Measurements from ENCODE around the gene TSPAN9.

TSPAN9 gene

DNA sequence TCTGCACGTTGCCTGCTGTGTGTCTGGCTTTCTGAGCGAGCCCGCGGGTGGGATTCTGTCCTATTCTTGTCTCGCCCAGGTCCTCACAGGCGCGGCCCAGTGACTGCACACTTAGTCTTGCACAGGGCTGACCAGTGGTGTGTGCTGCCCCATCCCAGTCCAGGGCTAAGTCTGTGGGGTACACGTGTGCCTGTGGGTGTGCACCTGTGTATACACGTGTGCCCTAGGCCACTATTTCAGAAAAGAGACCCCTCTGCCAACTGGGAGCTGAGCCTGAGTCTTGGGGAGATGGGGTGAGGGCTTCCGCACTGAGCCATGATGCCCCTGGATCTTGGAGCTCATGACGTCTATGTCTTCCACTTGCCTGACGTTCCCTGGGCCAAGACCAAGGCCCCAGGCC, 228.3 kb downstream of the TSPAN9 start:
- no peak for FAIRE-seq

DNA sequence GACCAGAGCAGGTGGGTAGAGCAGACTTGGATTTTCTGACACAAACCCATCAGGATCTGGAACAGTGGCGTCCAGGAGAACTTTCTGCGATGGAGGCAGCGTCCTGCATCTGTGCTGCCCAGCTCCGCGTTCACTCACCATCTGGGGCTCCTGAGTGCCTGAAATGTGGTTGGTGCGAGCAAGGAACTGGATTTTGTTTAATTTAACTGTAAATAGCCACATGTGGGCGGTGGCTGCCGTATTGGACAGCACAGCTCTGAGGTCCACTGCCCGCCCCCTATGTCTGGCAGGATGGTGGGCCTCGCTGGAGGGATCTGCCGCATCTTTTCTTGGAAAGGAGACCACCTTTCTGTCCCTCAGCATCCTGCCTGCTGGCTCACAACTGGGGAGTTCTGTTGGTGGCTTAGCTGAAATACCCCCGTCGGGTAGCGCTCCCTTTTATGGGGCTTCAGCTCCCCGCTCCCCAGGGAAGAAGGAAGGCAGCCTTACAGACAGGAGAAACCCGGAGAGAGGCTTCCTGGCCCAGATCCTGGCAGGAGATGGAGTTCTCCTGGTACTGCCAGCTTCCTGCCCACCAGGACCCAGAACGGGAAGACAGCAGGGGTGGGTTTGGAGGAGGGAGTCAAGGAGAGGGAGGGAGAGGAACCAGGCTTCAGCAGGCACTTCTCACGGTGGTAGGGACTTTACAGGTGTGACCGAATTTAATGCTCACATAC, 228.9 kb downstream of the TSPAN9 start:
- no peak for FAIRE-seq

DNA sequence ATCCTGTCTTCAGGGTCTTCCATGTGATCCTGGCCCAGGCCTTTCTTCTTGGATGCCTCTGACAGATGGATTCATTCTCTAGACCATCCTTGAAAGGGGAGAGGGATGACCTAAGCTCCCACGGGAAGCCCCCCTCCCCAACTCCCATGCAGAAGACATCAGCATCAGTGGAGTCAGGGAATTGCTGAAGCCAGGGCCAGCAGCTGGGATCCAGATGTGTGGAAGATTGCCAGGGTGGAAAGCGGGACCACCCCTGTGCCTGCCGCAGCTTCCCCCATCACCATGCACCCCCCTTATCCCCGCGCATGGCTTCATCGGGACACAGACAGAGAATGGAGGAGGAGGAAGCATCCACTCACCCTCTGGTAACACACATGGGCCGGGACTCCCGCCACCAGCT, 230.2 kb downstream of the TSPAN9 start:
- no peak for FAIRE-seq

DNA sequence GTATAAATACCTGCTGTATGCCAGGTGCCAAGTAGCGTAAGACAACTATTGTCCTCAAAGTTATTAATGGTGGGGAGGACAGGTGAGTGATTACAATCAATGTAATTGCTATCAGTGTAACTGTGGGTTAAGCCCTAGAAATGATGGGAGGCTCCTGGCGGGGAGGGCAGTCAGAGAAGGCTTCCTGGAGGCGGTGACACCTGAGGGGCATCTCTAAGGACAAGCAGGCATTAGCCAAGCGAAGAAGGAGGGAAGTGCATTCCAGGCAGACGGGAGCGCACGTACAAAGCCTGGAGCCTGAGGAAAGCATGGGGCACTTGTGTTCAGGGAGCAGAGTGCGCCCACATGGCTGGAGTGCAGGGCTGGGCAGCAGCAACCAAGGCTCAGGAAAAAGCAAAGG, 230.9 kb downstream of the TSPAN9 start:
- FAIRE-seq = no peak

DNA sequence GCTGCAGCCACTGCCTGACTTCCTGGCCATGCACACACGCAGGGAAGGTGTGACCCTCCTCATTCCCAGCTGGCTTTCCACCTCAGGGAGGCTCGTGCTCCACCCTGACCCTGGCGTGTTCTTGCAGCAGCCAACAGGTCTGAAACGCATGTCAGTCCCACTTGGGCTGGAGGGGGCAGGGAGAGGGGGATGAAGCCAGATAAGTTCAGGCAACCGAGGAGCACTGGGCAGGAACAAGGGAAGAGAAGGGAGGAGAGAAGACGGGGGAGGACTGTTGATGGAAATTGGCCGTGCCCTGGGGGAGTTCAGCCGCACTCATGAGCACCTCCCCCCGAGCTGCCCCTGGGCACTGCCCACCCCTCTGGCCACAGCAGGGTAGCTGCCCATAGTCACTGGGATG, 231.4 kb downstream of the TSPAN9 start:
- no peak for FAIRE-seq

DNA sequence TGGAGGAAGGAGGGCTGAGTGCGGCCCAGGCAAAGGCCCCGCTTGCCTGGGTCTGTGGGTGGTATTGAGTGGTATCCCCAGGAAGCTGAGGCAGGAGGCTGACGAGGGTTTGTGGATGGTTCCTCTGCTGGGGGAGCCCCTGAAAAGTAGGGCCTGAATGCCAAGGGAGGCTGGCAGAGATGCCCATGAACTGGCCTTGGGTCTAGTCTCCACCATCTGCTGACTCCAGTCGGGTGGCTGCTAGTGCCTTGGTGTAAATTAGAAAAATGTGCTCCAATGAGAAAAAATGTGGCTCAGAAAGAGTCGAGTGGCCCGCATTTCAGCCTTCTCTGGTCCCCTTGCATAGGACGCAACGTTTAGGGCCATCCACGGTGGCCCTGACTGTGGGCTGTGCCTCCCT, 232.6 kb downstream of the TSPAN9 start:
- FAIRE-seq = no peak

DNA sequence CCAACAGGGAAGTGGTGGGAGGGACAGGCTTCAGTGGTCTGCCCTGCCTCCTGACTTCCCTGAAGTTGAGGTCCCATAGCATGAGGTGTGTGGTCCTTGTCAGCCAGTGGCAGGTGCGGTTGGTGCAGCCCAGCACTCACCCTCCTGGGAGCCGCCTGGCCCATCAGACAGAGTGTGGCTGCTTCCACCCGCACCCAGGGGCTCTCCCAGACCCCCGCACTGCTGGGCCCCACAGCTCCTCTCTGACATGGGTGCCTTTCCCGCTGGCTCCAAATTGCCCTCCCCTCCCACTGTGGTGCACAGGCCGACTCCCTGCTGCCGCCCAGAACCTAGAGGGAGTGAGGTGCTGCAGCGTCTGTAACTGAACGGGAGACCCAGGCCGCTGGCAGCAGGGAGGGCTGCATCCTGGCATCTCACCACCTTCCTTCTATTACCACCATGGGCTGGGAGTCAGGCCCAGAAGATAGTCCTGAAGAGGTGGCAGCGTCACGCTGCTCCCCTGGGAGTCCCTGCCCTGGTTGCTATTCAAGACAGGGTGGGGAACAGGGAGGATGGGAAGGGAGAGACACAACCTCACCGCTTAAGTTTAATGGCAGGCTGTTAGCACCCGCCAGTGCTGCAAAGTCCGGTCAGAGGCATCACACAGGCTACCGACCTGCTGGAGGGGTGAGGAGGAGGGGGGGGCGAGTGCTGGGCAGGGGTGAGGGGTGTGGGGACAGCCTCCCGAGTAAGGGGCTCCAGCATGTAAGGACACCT, 233.3 kb downstream of the TSPAN9 start:
- FAIRE-seq = no peak

DNA sequence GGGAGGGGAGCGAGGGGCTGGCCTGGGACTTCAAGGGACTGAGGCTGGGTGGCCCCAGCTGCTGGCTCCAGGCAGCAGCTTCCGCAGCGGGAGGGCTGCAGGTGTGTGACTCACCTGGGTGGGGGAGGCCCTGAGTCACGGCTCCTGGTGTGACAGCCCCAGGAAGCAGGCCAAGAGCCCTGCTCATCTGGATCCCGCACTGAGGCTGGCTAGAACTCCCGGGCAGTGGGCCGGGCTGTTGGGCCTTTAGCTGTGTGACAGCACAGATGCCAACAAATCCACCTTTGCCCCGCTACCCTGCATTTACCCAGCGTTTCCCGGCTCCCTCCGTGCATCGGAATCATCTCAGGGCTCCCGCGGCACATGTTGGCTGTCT, 233.8 kb downstream of the TSPAN9 start:
- FAIRE-seq = no peak

DNA sequence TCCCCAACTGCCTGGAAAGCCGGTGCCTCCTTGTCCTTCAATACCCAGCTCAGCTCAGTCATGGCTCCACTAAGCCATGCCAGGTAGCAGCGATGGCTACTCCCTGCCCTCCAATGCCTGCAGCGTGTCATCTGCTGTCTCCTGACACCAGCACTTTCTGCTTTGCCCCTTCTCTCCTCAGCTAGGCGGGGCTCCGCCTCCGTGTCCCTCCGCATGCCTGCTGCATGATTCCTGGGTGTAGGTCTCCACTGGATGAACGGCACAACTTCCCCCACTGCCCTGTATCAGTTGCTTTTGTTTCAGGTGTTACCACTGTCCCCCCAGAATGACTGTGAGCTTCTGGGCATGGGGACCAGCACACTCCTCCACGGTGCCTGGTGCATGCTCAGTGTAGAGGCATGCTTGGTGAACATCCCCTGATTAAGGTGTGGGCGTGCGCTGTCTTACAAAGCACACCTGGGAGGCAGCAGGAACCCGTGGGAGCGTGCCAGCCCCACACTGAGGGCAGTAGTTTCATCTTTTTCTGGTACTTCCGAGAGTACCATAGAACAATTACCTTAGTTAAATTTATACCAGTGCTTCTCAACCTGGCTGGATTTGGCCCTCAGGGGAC, 234.4 kb downstream of the TSPAN9 start:
- FAIRE-seq = no peak

DNA sequence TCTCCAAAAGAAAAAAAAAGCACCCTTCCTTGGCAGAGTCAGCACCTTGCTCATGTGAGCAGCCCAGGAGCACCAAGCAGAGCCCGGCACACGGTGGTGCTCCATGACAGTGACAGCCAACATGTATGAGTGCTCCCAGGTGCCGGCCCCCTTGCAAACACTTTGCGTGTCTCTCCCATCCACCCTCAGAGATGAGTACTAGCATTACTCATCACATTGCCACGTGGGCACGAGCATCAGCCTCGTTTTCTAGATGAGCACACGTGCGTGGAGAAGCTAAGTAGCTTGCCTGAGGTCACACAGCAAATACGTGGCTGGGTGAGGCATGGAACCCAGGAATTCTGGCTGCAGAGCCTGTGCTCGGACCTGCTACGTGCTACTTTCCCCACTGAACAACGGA, 235.9 kb downstream of the TSPAN9 start:
- no peak for FAIRE-seq

DNA sequence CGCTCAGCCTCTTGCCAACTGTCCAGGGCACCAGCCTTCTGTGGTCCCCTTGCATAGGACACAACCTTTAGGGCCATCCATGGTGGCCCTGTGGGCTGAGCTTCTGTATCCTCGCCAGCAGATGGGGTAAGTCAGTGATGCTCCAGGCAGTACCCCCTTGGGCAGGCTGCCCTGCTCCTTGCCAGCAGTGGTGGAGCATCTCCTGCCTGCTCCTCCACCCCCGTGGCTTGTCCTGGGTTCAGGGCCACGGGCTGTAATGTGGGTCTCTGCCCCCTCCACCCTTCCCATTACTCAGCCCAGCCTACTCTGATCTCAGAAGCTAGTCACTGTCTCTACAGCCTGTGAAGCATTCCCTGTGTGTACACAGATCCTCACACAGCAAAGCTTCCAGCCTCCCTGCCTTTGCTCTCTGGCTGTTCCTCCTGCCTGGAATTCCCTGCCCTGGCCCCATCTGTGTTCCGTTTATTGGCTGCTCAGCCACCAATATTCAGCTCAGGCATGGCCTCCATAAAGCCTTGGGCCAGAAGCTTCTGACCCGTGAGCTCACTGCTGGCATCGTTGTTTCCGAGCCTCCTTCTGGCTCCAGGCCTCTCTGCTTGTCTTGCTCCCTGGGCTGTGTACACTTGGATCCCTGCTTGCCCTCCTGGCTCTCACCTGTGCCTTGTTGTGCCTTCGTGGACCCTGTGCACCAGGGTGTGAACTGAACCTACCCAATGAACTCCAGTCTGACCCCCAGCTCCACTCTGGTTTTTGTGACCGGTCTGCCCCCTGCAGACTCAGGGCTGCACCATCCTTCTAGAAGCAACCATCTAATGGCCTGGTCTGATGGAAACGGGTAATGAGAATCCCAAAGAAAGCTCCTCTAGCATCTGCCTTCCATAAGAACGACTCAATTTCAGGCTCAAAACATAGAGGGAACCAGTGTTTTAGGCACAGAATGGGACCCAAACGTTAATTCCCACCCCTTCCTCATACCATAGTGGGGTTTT, 236.8 kb downstream of the TSPAN9 start:
- no peak for FAIRE-seq

DNA sequence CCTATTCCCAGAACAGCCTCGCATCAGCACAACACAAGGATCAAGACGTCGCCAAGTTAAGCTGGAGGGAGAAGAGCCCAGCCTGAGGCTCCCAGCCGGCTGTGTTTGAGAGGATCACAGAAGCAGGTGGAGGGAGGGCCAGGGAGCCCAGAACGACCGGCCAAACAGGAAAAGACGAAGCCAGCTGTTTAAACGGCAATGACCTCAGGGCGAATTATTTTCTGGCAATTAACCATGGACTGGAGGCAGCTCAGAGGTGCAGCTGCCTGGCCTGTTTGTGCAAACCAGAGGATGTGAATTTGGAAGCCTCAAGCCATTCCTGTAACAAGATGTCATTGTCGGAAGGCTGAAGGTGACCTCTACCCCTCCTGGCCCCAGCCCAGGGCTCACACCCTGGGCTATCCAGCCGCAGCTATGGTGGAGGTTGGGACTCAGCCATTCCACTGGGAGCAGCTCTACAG, 238.1 kb downstream of the TSPAN9 start:
- FAIRE-seq = no peak

DNA sequence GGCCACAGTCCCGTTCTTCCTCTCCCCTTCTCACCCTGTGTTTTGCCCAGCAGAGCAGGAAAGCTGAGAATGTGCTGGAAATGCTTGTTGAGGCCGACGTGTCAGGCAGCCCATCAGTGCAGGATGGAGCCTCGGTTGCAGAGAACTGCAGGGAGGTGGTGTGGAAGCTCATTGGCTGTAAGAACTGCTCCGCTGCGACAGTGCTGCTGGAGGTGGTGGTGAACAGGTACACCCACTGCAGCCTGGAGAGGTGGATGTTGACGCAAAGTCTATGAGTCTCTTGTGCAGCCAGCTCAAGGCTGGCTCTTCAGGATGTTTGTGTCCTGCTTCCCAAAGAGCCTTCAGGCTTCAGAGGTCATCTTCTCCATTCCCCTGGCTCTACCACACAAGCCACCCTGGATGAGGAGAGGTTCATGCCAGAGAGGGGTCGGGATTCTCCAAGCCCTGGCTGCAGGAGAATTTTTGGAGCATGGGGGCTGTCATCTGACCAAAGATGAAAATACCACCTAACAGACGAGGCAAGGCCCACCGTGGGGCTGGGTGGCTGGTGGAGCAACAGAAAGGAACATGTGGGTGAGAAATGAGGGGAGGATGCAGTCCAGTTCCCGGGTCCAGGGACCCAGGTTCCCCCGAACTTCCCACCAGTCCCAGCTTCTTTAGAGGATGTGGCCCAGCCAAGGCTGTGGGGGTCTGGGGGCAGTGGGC, 239.7 kb downstream of the TSPAN9 start:
- FAIRE-seq = no peak

DNA sequence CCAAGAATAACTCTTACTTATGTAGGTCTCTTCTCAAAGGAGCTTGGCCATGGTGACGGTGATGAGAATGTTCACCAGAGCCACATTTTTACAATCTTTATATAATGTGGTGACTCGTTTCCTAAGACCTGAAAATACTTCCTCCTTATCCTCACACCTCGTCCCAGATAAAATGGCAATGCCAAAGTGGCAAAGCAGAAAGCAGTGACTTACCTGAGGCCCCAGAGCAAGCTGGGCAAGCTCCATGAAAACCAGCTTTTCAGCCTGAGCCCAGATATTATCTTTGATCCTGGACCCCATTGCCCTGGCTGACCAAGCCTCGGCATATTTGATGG, 240.3 kb downstream of the TSPAN9 start:
- FAIRE-seq = no peak

DNA sequence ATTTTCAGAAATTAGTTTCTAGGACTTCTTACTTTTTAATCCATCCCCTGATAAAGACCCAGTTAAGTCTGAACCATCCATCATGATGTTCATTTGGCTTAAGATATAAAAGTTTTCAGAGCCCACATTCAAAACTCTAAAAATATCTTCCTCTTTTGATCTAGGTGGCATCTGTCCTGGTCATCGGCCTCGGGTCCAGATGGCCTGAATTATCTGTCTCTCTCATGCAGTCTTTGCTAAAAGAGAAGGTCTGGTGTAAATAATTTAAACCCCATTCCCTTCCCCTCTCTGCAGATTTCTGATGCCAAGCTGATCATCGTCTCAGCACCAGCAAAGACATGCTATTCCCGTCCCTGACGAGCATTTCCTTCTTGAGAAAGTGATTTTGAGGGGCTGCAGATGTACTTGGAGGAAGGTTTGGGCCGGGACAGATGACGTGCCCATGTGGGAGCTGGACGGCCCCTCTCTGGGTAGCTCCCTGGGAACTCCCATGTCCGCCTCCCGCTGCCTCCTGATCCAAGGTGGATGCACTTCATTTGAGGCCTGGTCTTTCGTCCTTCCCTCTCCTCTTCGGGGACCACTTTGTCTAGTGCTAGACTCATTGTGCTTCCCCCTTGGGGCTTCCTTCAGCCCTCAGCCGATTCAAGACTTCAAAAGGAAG, 240.8 kb downstream of the TSPAN9 start:
- FAIRE-seq = no peak

DNA sequence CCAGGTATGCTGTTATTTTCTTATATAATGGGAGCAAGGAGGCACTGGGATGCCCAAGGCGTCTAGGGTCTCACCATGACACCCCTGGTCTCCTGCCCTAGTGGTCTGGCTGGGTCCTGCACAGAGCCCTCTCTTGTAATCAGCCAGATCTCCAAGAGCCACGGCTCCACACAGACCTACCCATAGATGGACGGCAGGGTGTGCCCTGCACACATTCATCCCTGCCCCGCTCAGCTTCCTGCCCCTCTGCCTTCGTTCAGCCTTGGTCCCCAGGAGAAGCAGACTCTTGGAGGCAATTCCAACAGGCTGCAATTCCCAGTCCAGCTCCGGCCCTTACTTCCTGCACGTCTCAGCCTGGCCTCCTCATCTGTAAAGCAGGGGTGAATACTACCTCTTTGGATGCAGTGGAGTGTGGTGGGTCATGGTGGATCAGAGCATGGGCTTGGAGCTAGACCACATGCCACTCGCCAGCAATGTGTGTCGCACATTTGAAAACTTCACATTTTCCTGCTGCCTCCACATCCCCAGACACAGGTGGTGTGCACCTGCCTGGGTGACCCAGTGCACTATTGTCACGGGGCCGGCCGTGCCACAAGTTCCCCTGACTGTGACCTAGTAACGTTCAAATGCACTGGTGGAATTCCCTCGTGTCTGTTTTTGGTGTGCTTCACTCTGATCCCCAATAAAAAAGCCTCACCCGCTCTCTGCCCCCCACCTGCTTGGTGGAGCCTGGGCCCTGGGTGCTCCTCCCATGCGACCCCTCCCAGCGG, 242.7 kb downstream of the TSPAN9 start:
- FAIRE-seq = no peak

DNA sequence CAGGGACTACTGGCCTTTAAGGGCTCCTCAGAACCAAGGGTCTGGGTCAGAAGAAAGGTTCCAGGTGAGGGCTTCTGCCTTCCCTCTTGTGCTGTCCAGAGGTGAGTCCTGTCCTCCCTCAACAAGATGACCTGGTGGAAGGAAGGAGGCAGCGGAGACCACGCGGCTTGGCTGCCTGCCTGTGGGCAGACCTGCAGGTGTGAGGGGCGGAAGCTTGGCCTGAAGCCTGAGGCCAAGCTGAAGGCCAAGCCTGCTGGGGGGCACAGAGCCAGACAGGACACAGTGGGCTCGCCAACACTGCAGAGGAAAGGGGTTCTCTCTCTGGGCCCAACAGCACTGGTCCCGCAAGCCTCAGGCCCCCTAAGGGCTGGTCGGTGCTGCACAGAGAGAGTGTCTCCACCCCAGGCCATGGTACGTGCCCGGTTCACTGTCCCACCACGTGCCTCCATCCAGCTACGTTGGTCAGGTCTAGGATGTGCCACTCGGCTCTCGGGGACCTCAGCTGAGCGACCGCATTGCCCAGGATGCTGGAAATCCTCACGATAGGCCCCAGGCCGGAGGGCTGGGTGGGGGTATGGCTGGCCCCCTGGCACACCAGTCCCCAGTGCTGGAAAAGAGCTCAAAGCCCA, 243.8 kb downstream of the TSPAN9 start:
- FAIRE-seq = no peak

DNA sequence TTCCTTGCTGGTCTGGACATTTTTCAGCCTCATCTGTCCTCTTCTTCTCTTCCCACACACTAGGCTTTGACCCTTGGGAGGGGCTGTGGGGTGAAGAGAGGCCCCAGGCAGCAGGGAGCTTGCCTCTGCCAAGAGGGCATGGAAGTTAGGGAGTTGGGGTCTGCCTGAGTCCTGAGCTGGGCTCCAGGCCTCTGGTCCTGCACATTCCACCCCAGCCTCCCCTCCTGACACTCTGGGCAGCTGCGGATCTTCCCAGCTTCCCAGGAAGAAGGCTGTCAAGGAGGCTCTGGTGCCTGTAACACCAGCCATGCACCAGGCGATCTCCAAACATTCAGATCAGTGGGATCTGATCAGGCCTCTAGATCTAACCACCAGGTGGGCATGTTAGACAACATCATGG, 244.7 kb downstream of the TSPAN9 start:
- no peak for FAIRE-seq

DNA sequence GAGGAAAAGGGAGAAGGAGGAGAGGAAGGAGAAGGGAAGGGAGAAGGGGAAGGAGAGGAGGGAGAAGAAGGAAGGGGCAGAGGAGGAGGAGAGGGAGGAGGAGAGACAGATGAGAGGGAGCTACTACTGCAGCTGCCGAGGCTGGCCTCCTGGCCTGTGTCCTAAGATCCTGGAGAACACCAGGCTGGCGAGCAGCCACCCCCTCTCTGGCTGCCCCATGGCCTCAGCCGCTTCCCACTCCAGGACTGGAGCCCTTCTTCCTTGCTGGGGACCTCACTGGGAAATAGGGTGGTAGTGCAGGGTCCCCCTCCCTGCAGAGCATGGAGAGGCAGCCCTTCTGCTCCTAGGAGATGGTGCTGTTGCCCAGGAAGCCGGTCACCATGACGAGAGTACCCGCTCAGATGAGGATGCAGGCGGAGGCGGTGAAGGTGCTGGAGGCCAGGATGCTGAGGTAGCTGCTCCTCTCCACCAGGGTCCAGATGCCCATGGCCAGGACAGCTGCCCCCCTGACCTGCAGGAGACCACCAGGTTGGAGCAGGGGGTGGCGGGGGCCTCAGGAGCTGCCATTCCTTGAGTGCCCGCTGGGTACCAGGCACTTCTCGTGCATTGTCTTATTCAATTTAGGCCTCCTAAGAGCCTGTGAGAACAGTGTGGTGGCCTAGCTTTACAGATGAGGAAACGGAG, 246.0 kb downstream of the TSPAN9 start:
- FAIRE-seq = no peak

DNA sequence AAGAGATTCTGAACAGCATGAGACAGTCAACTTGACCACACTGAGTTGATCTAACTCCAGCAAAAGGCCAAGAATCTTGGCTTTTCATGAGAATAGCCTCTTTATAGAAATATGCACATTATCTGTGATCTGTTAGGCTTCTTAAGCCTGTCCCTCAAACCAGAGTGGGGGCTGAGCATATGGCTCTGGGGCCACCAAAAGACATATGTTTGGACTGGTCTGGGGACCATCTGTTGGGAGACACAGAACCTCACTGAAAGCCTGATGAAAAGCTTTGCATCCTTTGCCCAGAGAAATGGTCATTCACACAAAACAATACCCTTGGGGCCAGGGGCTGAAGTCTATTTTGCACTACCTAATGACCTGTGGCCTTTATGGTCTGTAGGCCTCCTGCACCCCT, 248.6 kb downstream of the TSPAN9 start:
- no peak for FAIRE-seq

Measured in A204.1 (cell line).